Lower leg skin (tissue), 3 donors: ENCODE measurements around the gene AP4E1.

ENCODE experiments used
- CTCF ChIP-seq, 3 donors: fragments of 450-650 bp; IDR thresholded peaks; one replicate each; pipeline ENCODE4 v1.5.1; 2016; ENCODE audit warnings: antibody characterized with exemption in 3 of 3, mild to moderate bottlenecking in 3 of 3, moderate library complexity in 2 of 3
- POLR2A ChIP-seq, 2 donors: fragments of 450-650 bp; IDR thresholded peaks; one replicate each; pipeline ENCODE4 v1.6.1; 2016 to 2017; ENCODE audit warnings: antibody characterized with exemption in 2 of 2, mild to moderate bottlenecking in 1 of 2, moderate library complexity in 1 of 2

DNA sequence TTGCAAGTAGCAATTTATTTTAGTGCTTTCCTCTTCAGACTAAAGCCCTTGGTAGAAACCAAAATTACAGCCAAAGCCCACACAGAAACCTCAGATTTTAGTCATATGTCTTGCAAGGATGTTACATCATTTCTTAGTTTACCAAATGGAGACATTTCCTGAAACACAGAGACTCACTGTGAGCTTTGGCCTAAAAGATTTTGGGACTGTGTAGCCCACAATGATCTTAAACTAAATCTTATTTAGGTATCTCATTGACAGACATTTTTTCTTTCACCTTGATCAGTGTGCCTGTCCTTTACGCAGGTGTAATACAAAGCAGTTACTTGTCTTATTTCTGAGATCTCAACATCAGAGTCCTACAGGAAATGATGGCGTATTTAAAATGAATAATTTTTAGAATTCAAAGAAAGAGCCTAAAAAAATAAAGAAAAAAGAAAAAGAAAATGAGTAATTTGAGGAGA, 27.8 kb upstream of the AP4E1 start:
- TF ChIP-seq POLR2A (IDR thresholded peaks at IDR 0.05) (no peak), CTCF (IDR thresholded peaks at IDR 0.05) (no peak)
